Naive B cell (primary cell): ENCODE results near the gene ITSN1. TPM values are rescaled to one million over a fixed set of nuclear protein-coding genes. Genes with fewer than 3 reads are reported as not detected.
"Not testable (repeated sequence)": the region's sequence is repeated elsewhere in the genome, so short reads cannot be mapped to it uniquely, and the experiment has no call there.

Experiments
- ATAC-seq, 2 donors: fragments of 150-1000 bp; cut with Tn5 transposase; 2 replicates each; pipeline ENCODE4 v1.10.0; 2021; ENCODE audit warnings: low read depth in 2 of 2, mild to moderate bottlenecking in 2 of 2, moderate library complexity in 2 of 2
- DNase-seq: peaks from one replicate; pipeline ENCODE4 v3.0.0; 2022
- H3K27ac Mint-ChIP-seq, 6 donors: one replicate each; pipeline ENCODE4 v1.8.0; 2020 to 2022; ENCODE audit warnings: mild to moderate bottlenecking in 6 of 6, mixed read lengths in 6 of 6, moderate library complexity in 5 of 6, inconsistent platforms in 2 of 6
- H3K27me3 Mint-ChIP-seq, 3 donors: one replicate each; pipeline ENCODE4 v1.8.0; 2021 to 2022; ENCODE audit warnings: mixed read lengths in 3 of 3, mild to moderate bottlenecking in 1 of 3
- H3K36me3 Mint-ChIP-seq, 2 donors: one replicate each; pipeline ENCODE4 v1.8.0; 2020 to 2022; ENCODE audit warnings: mixed read lengths in 2 of 2, inconsistent platforms in 1 of 2, mild to moderate bottlenecking in 1 of 2
- H3K4me1 Mint-ChIP-seq, 3 donors: one replicate each; pipeline ENCODE4 v1.8.0; 2020 to 2022; ENCODE audit warnings: mixed read lengths in 3 of 3, inconsistent platforms in 1 of 3, mild to moderate bottlenecking in 1 of 3, moderate library complexity in 1 of 3
- H3K4me3 Mint-ChIP-seq, 8 donors: one replicate each; pipeline ENCODE4 v1.8.0; 2020 to 2022; ENCODE audit warnings: mild to moderate bottlenecking in 8 of 8, mixed read lengths in 8 of 8, moderate library complexity in 8 of 8, inconsistent platforms in 2 of 8
- H3K9me3 Mint-ChIP-seq, 7 donors: one replicate each; pipeline ENCODE4 v1.8.0; 2020 to 2022; ENCODE audit warnings: mixed read lengths in 7 of 7, mild to moderate bottlenecking in 5 of 7, inconsistent platforms in 2 of 7, moderate library complexity in 1 of 7
- polyA plus RNA-seq, 6 donors: library from polyadenylated mRNA; unstranded; fragments of 300-500 nt; fragmentation: Illumina TruSeq; gene quantifications; one replicate each; pipeline ENCODE4 v1.2.3, GENCODE V29; 2021; ENCODE audit warnings: low read depth in 6 of 6

The ITSN1 gene
- polyA plus RNA-seq, 6 donors from 2014 or later: 0.12 to 1.4 (median 0.60) TPM; not detected in 1

- ATAC-seq (no peak), DNase-seq (no peak)
- H3K4me3 Mint-ChIP-seq: no peak overlapping the region
- no peaks in the 10 kb centered on the region for H3K27me3 Mint-ChIP-seq
- H3K4me1 Mint-ChIP-seq: no peaks in the 10 kb centered on the region
- H3K27ac Mint-ChIP-seq: no peak overlapping the region
- peaks cover 0 to 12% of the 10 kb centered on the region in 2 donors for H3K36me3 Mint-ChIP-seq
- peaks cover 4 to 17% (median 8%) of the 10 kb centered on the region in 7 donors for H3K9me3 Mint-ChIP-seq
These were observed 141.1 kb downstream of the ITSN1 start for GRCh38 chr21:33783187-33783979.

- H3K9me3 Mint-ChIP-seq: no peaks in the 10 kb centered on the region
- DNase-seq: no peak
- no peak overlapping the region for H3K27ac Mint-ChIP-seq
- no peak overlapping the region for H3K4me3 Mint-ChIP-seq
- ATAC-seq: no peak
- H3K36me3 Mint-ChIP-seq: no peaks in the 10 kb centered on the region
- no peaks in the 10 kb centered on the region for H3K4me1 Mint-ChIP-seq
- H3K27me3 Mint-ChIP-seq: no peaks in the 10 kb centered on the region
These were observed 145.1 kb downstream of the ITSN1 start for GRCh38 chr21:33787431-33787830.

- not testable (repeated sequence) for DNase-seq, H3K9me3 Mint-ChIP-seq, H3K27me3 Mint-ChIP-seq, H3K36me3 Mint-ChIP-seq, H3K4me3 Mint-ChIP-seq, H3K4me1 Mint-ChIP-seq, H3K27ac Mint-ChIP-seq, ATAC-seq
These were observed 146.1 kb downstream of the ITSN1 start for GRCh38 chr21:33788438-33788837.

- DNase-seq: no peak
- Mint-ChIP-seq H3K27ac (no peak overlapping the region), H3K36me3 (no peaks in the 10 kb centered on the region), H3K4me1 (no peaks in the 10 kb centered on the region), H3K4me3 (no peak overlapping the region), H3K27me3 (peaks cover 0 to 6% (median 5%) of the 10 kb centered on the region in 3 donors), H3K9me3 (no peaks in the 10 kb centered on the region)
- ATAC-seq: no peak
These were observed 147.4 kb downstream of the ITSN1 start for GRCh38 chr21:33789697-33790096.

GRCh38 chr21:33791073-33791472 is 148.8 kb downstream of the ITSN1 start:
- Mint-ChIP-seq H3K36me3 (no peaks in the 10 kb centered on the region), H3K4me1 (no peaks in the 10 kb centered on the region), H3K27me3 (peaks cover 0 to 6% (median 5%) of the 10 kb centered on the region in 3 donors), H3K27ac (no peak overlapping the region), H3K4me3 (no peak overlapping the region), H3K9me3 (no peaks in the 10 kb centered on the region)
- DNase-seq: no peak
- ATAC-seq: no peak

GRCh38 chr21:33794596-33794995 is 152.3 kb downstream of the ITSN1 start:
- DNase-seq (no peak), ATAC-seq (no peak)
- H3K27ac Mint-ChIP-seq: no peak overlapping the region
- no peaks in the 10 kb centered on the region for H3K36me3 Mint-ChIP-seq
- no peaks in the 10 kb centered on the region for H3K9me3 Mint-ChIP-seq
- no peak overlapping the region for H3K4me3 Mint-ChIP-seq
- peaks cover 0 to 6% (median 5%) of the 10 kb centered on the region in 3 donors for H3K27me3 Mint-ChIP-seq
- no peaks in the 10 kb centered on the region for H3K4me1 Mint-ChIP-seq

- Mint-ChIP-seq H3K27ac (peak overlapping the region in 1 of 6 donors; percentile 1), H3K36me3 (no peaks in the 10 kb centered on the region), H3K4me1 (no peaks in the 10 kb centered on the region), H3K9me3 (no peaks in the 10 kb centered on the region), H3K4me3 (no peak overlapping the region), H3K27me3 (peaks cover 0 to 6% (median 4%) of the 10 kb centered on the region in 3 donors)
- no peak for ATAC-seq
- DNase-seq: no peak
These were observed 155.3 kb downstream of the ITSN1 start for GRCh38 chr21:33797565-33797964.

GRCh38 chr21:33799378-33800090 is 157.2 kb downstream of the ITSN1 start:
- no peaks in the 10 kb centered on the region for H3K9me3 Mint-ChIP-seq
- H3K27ac Mint-ChIP-seq: no peak overlapping the region
- ATAC-seq (no peak), DNase-seq (no peak)
- H3K4me3 Mint-ChIP-seq: no peak overlapping the region
- H3K27me3 Mint-ChIP-seq: no peaks in the 10 kb centered on the region
- no peaks in the 10 kb centered on the region for H3K4me1 Mint-ChIP-seq
- no peaks in the 10 kb centered on the region for H3K36me3 Mint-ChIP-seq

- DNase-seq: no peak
- Mint-ChIP-seq H3K27ac (no peak overlapping the region), H3K36me3 (no peaks in the 10 kb centered on the region), H3K9me3 (no peaks in the 10 kb centered on the region), H3K4me3 (no peak overlapping the region), H3K27me3 (no peaks in the 10 kb centered on the region), H3K4me1 (no peaks in the 10 kb centered on the region)
- ATAC-seq: no peak
These were observed 158.6 kb downstream of the ITSN1 start for GRCh38 chr21:33800753-33801423.

- DNase-seq (no peak), ATAC-seq (no peak)
- H3K27me3 Mint-ChIP-seq: no peaks in the 10 kb centered on the region
- no peaks in the 10 kb centered on the region for H3K36me3 Mint-ChIP-seq
- no peaks in the 10 kb centered on the region for H3K9me3 Mint-ChIP-seq
- no peaks in the 10 kb centered on the region for H3K4me1 Mint-ChIP-seq
- no peak overlapping the region for H3K27ac Mint-ChIP-seq
- no peak overlapping the region for H3K4me3 Mint-ChIP-seq
These were observed 159.4 kb downstream of the ITSN1 start for GRCh38 chr21:33801424-33802405.

- Mint-ChIP-seq H3K36me3 (no peaks in the 10 kb centered on the region), H3K4me1 (no peaks in the 10 kb centered on the region), H3K27ac (no peak overlapping the region), H3K4me3 (no peak overlapping the region), H3K27me3 (no peaks in the 10 kb centered on the region), H3K9me3 (no peaks in the 10 kb centered on the region)
- no peak for ATAC-seq
- no peak for DNase-seq
These were observed 160.2 kb downstream of the ITSN1 start for GRCh38 chr21:33802481-33802880.

GRCh38 chr21:33808715-33809367 is 166.5 kb downstream of the ITSN1 start:
- H3K27ac Mint-ChIP-seq: no peak overlapping the region
- H3K4me1 Mint-ChIP-seq: no peaks in the 10 kb centered on the region
- H3K27me3 Mint-ChIP-seq: no peaks in the 10 kb centered on the region
- ATAC-seq (no peak), DNase-seq (no peak)
- no peak overlapping the region for H3K4me3 Mint-ChIP-seq
- no peaks in the 10 kb centered on the region for H3K36me3 Mint-ChIP-seq
- no peaks in the 10 kb centered on the region for H3K9me3 Mint-ChIP-seq
